ENCODE data around the gene ZNFX1. TPM values are rescaled to one million over a fixed set of nuclear protein-coding genes. Genes with fewer than 3 reads are reported as not detected.

The ZNFX1 gene
- total RNA-seq, 4 donors from 2014 or later, result 36.2 to 46.6 (median 41.5) TPM

DNA sequence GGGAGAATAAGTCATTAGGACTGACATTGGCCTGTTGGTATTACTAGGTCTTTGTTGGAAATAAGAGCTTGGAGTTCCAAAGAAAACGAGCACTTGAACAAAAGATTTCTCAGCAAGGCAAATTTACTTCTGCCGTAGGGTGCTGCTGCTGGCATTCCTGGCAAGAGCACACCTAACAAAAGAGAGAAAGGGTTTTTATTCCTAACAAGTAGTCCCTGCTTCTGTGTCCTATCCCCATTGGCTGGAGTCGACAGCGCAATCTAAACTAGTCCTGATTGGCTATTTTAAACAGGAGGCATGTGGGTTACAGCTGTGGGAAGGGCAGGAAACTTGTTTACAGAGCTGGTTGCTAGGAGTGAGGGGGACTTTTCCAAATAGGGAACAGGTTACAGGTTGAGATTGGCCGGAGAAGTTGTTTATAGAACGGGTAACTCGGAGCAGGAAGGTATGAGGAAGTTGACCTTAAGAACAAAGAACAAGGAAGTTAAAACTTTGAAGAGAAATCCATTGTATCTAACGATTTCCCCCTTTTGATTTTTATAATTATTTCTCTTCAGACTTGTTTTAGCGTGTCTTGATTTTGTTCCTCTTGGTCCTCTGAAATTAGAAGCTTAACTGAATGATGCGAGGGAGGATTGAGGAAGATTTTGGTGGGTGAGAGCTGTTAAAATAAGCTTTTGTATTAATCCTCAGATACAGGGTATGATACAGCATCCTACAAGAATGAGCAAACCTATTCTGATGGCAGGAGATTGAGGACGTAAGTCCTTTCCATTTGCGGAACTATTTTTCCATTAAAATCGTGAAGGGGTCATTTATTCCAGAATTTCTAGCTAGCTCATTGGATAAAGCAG lies 3.4 kb upstream of the ZNFX1 start:
- TF ChIP-seq POLR2AphosphoS5 (IDR thresholded peaks at IDR 0.05) (no peak), POLR2A (IDR thresholded peaks at IDR 0.05) (no peak), EP300 (IDR thresholded peaks at IDR 0.05) (no peak), CTCF (IDR thresholded peaks at IDR 0.05) (no peak)
- H3K36me3 ChIP-seq, result peaks cover 14 to 68% of the 10 kb centered on the region in 2 donors
- H3K27me3 ChIP-seq, result no peaks in the 10 kb centered on the region
- H3K9me3 ChIP-seq, result peaks cover 0 to 41% (median 0%) of the 10 kb centered on the region in 3 donors
- H3K27ac ChIP-seq, result no peak overlapping the region
- 71 to 77% methylated on average over 11 to 13 of the region's 13 CpGs for WGBS, 2 donors (ENCODE audit: low coverage in 1 of 2)
- ATAC-seq, result no peak
- peaks cover 0 to 70% (median 16%) of the 10 kb centered on the region in 3 donors for H3K4me1 ChIP-seq
- H3K4me3 ChIP-seq, result no peak overlapping the region

- no peak for ATAC-seq
- Histone ChIP-seq H3K27ac (no peak overlapping the region), H3K27me3 (no peaks in the 10 kb centered on the region), H3K36me3 (peaks cover 8 to 61% of the 10 kb centered on the region in 2 donors), H3K4me1 (peaks cover 0 to 78% (median 16%) of the 10 kb centered on the region in 3 donors), H3K9me3 (peaks cover 0 to 34% (median 0%) of the 10 kb centered on the region in 3 donors), H3K4me3 (peak overlapping the region in 1 of 2 donors; percentile 98)
- TF ChIP-seq POLR2AphosphoS5 (IDR thresholded peaks at IDR 0.05) (no peak), POLR2A (IDR thresholded peaks at IDR 0.05) (no peak)
- WGBS, 2 donors (ENCODE audit: low coverage in 1 of 2), result 57% methylated on average over 3 to 5 of the region's 6 CpGs
These were observed 2.7 kb upstream of the ZNFX1 start for GRCh38 chr20:49280463-49281058.

DNA sequence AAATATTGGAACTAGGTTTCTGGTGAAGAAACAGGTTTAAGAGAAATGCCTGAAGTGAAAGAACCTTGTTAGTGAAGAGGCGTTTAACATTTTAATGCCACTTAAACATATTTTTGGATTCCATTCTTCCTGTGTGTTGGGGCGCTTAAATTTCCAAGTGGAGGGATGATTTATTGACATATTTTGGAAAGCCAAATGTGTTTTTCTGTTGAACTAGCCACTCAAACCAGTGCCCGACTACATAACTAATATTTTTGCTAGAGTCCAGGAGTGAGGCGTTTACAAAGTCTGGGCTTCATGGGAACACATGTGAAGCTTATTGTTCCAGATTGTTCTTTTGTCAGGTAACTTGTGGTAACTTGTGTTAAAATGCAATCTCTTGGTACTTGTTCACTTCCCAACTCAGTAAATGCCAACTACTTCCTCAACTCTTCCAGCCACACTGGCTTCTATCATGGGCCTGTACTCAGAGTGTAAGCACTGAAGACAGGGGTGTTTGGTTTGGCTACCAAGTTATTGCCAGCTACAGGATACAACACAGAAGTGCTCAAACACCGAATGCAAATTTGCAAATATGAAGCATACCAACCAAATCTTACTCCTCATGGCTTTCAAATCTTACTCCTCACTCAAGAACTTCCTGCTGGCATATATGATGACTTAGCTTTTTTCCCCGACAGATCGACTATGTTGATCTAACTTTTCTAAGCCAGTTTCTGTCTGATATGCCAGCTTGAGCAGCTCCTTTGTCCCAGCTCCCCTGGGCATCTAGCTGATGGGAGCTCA lies 2.0 kb upstream of the ZNFX1 start:
- H3K9me3 ChIP-seq, result peaks cover 0 to 27% (median 0%) of the 10 kb centered on the region in 3 donors
- peaks cover 8 to 60% of the 10 kb centered on the region in 2 donors for H3K36me3 ChIP-seq
- peaks cover 0 to 81% (median 20%) of the 10 kb centered on the region in 3 donors for H3K4me1 ChIP-seq
- no peak for ATAC-seq
- no peaks in the 10 kb centered on the region for H3K27me3 ChIP-seq
- WGBS, 2 donors (ENCODE audit: low coverage in 1 of 2), result 50 to 63% methylated on average over 7 of the region's 7 CpGs
- H3K4me3 ChIP-seq, result peak overlapping the region; percentile 80 to 98
- peak overlapping the region in 2 of 4 donors; percentile 96 to 97 for H3K27ac ChIP-seq
- TF ChIP-seq POLR2AphosphoS5 (IDR thresholded peaks at IDR 0.05) (no peak), EP300 (IDR thresholded peaks at IDR 0.05) (no peak), CTCF (IDR thresholded peaks at IDR 0.05) (no peak), POLR2A (IDR thresholded peaks at IDR 0.05) (no peak)

- ATAC-seq, result no peak
- peak overlapping the region; percentile 80 to 98 for H3K4me3 ChIP-seq
- 6 to 11% methylated on average over 19 to 20 of the region's 33 CpGs for whole genome bisulfite sequencing, 2 donors (ENCODE audit: low coverage in 1 of 2)
- peaks cover 0 to 19% (median 0%) of the 10 kb centered on the region in 3 donors for H3K9me3 ChIP-seq
- H3K27ac ChIP-seq, result peak overlapping the region; percentile 57 to 97 (median 96)
- peaks cover 8 to 58% of the 10 kb centered on the region in 2 donors for H3K36me3 ChIP-seq
- H3K27me3 ChIP-seq, result no peaks in the 10 kb centered on the region
- H3K4me1 ChIP-seq, result peaks cover 0 to 81% (median 20%) of the 10 kb centered on the region in 3 donors
- TF ChIP-seq POLR2A (IDR thresholded peaks at IDR 0.05) (no peak), CTCF (IDR thresholded peaks at IDR 0.05) (no peak), EP300 (IDR thresholded peaks at IDR 0.05) (no peak), POLR2AphosphoS5 (IDR thresholded peaks at IDR 0.05) (no peak)
These were observed 1.2 kb upstream of the ZNFX1 start for GRCh38 chr20:49278818-49279676.
